ENCODE data around the gene CACNB4.

GRCh38 chr2:151900331-151900730 lies 198.5 kb downstream of the CACNB4 start:
- TF ChIP-seq POLR2AphosphoS5 (IDR thresholded peaks at IDR 0.05) (no peak), POLR2A (IDR thresholded peaks at IDR 0.05) (no peak)

Data from breast epithelium (tissue), 3 donors.